ENCODE data around the gene PDIA5. TPM values are rescaled to one million over a fixed set of nuclear protein-coding genes. Genes with fewer than 3 reads are reported as not detected.

The PDIA5 gene
- total RNA-seq, 1 donor from 2014 or later = 128 TPM

- TF ChIP-seq CTCF (IDR thresholded peaks at IDR 0.05) = no peak
- H3K27ac Mint-ChIP-seq (ENCODE audit: unreplicated experiment) = peak overlapping the region; percentile 19
- H3K27me3 Mint-ChIP-seq (ENCODE audit: low read depth) = no peaks in the 10 kb centered on the region
- no peak overlapping the region for H3K4me3 Mint-ChIP-seq (ENCODE audit: unreplicated experiment)
- no peaks in the 10 kb centered on the region for H3K9me3 Mint-ChIP-seq (ENCODE audit: low read depth)
- peaks cover 77% of the 10 kb centered on the region for H3K4me1 Mint-ChIP-seq (ENCODE audit: low read depth)
- H3K36me3 Mint-ChIP-seq (ENCODE audit: low read depth) = no peaks in the 10 kb centered on the region
- no peak for DNase-seq (ENCODE audit: low spot score)
These were observed 16.2 kb upstream of the PDIA5 start for GRCh38 chr3:123050666-123051065.

GRCh38 chr3:123053107-123053506, 13.7 kb upstream of the PDIA5 start:
- Mint-ChIP-seq H3K36me3 (ENCODE audit: low read depth) (no peaks in the 10 kb centered on the region), H3K4me1 (ENCODE audit: low read depth) (peaks cover 67% of the 10 kb centered on the region), H3K27ac (ENCODE audit: unreplicated experiment) (peak overlapping the region; percentile 98), H3K9me3 (ENCODE audit: low read depth) (no peaks in the 10 kb centered on the region), H3K27me3 (ENCODE audit: low read depth) (no peaks in the 10 kb centered on the region), H3K4me3 (ENCODE audit: unreplicated experiment) (no peak overlapping the region)
- no peak for DNase-seq (ENCODE audit: low spot score)
- TF ChIP-seq CTCF (IDR thresholded peaks at IDR 0.05) = no peak

GRCh38 chr3:123054109-123054778, 12.6 kb upstream of the PDIA5 start:
- H3K4me3 Mint-ChIP-seq (ENCODE audit: unreplicated experiment) = no peak overlapping the region
- H3K27ac Mint-ChIP-seq (ENCODE audit: unreplicated experiment) = peak overlapping the region; percentile 98
- no peaks in the 10 kb centered on the region for H3K27me3 Mint-ChIP-seq (ENCODE audit: low read depth)
- no peak for DNase-seq (ENCODE audit: low spot score)
- TF ChIP-seq CTCF (IDR thresholded peaks at IDR 0.05) = no peak
- H3K36me3 Mint-ChIP-seq (ENCODE audit: low read depth) = no peaks in the 10 kb centered on the region
- peaks cover 57% of the 10 kb centered on the region for H3K4me1 Mint-ChIP-seq (ENCODE audit: low read depth)
- H3K9me3 Mint-ChIP-seq (ENCODE audit: low read depth) = no peaks in the 10 kb centered on the region

- no peak for DNase-seq (ENCODE audit: low spot score)
- Mint-ChIP-seq H3K27ac (ENCODE audit: unreplicated experiment) (peak overlapping the region; percentile 98), H3K9me3 (ENCODE audit: low read depth) (no peaks in the 10 kb centered on the region), H3K27me3 (ENCODE audit: low read depth) (no peaks in the 10 kb centered on the region), H3K4me1 (ENCODE audit: low read depth) (peaks cover 56% of the 10 kb centered on the region), H3K36me3 (ENCODE audit: low read depth) (no peaks in the 10 kb centered on the region), H3K4me3 (ENCODE audit: unreplicated experiment) (no peak overlapping the region)
- no peak for TF ChIP-seq CTCF (IDR thresholded peaks at IDR 0.05)
These were observed 11.9 kb upstream of the PDIA5 start for GRCh38 chr3:123054931-123055330.

- Mint-ChIP-seq H3K9me3 (ENCODE audit: low read depth) (no peaks in the 10 kb centered on the region), H3K36me3 (ENCODE audit: low read depth) (no peaks in the 10 kb centered on the region), H3K27ac (ENCODE audit: unreplicated experiment) (peak overlapping the region; percentile 98), H3K4me3 (ENCODE audit: unreplicated experiment) (peak overlapping the region; percentile 3), H3K4me1 (ENCODE audit: low read depth) (peaks cover 52% of the 10 kb centered on the region), H3K27me3 (ENCODE audit: low read depth) (no peaks in the 10 kb centered on the region)
- no peak for TF ChIP-seq CTCF (IDR thresholded peaks at IDR 0.05)
- DNase-seq (ENCODE audit: low spot score) = no peak
These were observed 11.5 kb upstream of the PDIA5 start for GRCh38 chr3:123055352-123055751.

Data from chondrocyte (in vitro differentiated cells).